OCI-LY3 (cell line): Measurements from ENCODE around the gene NAV2.
A peak's percentile ranks its signal among the peaks of the same experiment; 100 is the strongest.

Source experiments
- H2AFZ ChIP-seq: fragments of 200-600, 300-600 bp; shearing (Covaris generic); 2 replicates; pipeline ENCODE4 v1.6.0; 2014; ENCODE audit warnings: antibody characterized with exemption, low read depth, low read length
- H3K27ac ChIP-seq: fragments of 200-600, 300-600 bp; sonication (generic); 2 replicates; pipeline ENCODE4 v1.5.1; 2014; ENCODE audit warnings: mild to moderate bottlenecking, low read length, moderate library complexity, mixed read lengths
- H3K27me3 ChIP-seq: fragments of 200-600, 300-600 bp; sonication (generic); 2 replicates; pipeline ENCODE4 v1.6.1; 2014; ENCODE audit warnings: low read depth, low read length, mixed read lengths
- H3K36me3 ChIP-seq: fragments of 200-600, 300-600 bp; sonication (generic); replicated peaks from 2 replicates; pipeline ENCODE3; 2014; ENCODE audit warnings: low read depth, low read length, mixed read lengths
- H3K4me1 ChIP-seq: fragments of 300-600, 200-600 bp; sonication (generic); 2 replicates; pipeline ENCODE4 v1.6.1; 2014; ENCODE audit warnings: low read length, mixed read lengths
- H3K4me2 ChIP-seq: fragments of 200-600, 300-600 bp; sonication (generic); 2 replicates; pipeline ENCODE4 v1.6.1; 2014; ENCODE audit warnings: low read length, mixed read lengths
- H3K4me3 ChIP-seq: fragments of 300-600, 200-600 bp; sonication (generic); 2 replicates; pipeline ENCODE4 v1.5.1; 2014; ENCODE audit warnings: antibody characterized with exemption, mild to moderate bottlenecking, low read length, moderate library complexity
- H3K79me2 ChIP-seq: fragments of 300-600, 200-600 bp; shearing (Covaris generic); 2 replicates; pipeline ENCODE4 v1.6.1; 2014; ENCODE audit warnings: mild to moderate bottlenecking, low read length, mixed read lengths
- H3K9ac ChIP-seq: fragments of 300-600, 200-600 bp; shearing (Covaris generic); 2 replicates; pipeline ENCODE4 v1.6.0; 2014; ENCODE audit warnings: mild to moderate bottlenecking, low read length, moderate library complexity
- H3K9me3 ChIP-seq: fragments of 200-600, 300-600 bp; shearing (Covaris generic); 2 replicates; pipeline ENCODE4 v1.6.1; 2014; ENCODE audit warnings: low read length, mixed read lengths; ENCODE audit not compliant: insufficient read depth
- H4K20me1 ChIP-seq: fragments of 200-600, 300-600 bp; sonication (generic); 2 replicates; pipeline ENCODE4 v1.6.1; 2016; ENCODE audit warnings: low read length, mixed read lengths; ENCODE audit not compliant: insufficient read depth
- EZH2phosphoT487 ChIP-seq: fragments of 200-600 bp; shearing (Covaris generic); IDR thresholded peaks from 2 replicates; pipeline ENCODE4 v1.6.1; 2018; ENCODE audit warnings: antibody characterized with exemption, mixed run types, low read depth
- TF ChIP-seq, protein P1 (sequence below): fragments of 200-600, 300-600 bp; sonication (generic); IDR thresholded peaks from 2 replicates; pipeline ENCODE4 v1.5.1; 2014; ENCODE audit warnings: antibody characterized with exemption, low read length, low read depth

The NAV2 gene

DNA sequence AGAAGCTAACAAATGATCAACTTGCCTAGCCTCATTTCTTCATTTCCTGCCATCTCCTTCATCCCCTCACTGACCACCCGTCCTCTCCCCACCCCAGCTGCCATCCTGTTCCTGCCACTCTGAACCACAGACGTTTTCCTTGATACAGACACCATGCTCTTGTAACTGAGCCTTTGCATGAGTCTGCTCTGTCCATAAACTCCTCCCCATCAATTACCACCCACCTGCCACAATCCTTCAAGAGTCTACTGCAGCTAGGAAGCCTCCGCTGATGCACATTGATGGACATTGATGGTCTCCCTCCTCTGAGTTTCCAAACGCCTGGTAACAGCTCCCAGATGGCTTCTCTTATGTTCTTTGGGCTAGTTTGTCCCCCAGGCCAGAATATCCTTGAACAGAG lies 253.8 kb downstream of the NAV2 start:
- Histone ChIP-seq H2AFZ (no peak overlapping the region), H3K9ac (no peak overlapping the region), H3K27ac (no peak overlapping the region), H4K20me1 (no peaks in the 10 kb centered on the region), H3K4me1 (peaks cover 83% of the 10 kb centered on the region), H3K79me2 (no peaks in the 10 kb centered on the region), H3K27me3 (peaks cover 33% of the 10 kb centered on the region), H3K4me3 (no peak overlapping the region), H3K9me3 (no peaks in the 10 kb centered on the region), H3K4me2 (no peak overlapping the region), H3K36me3 (no peaks in the 10 kb centered on the region)
- TF ChIP-seq, protein P1, sequence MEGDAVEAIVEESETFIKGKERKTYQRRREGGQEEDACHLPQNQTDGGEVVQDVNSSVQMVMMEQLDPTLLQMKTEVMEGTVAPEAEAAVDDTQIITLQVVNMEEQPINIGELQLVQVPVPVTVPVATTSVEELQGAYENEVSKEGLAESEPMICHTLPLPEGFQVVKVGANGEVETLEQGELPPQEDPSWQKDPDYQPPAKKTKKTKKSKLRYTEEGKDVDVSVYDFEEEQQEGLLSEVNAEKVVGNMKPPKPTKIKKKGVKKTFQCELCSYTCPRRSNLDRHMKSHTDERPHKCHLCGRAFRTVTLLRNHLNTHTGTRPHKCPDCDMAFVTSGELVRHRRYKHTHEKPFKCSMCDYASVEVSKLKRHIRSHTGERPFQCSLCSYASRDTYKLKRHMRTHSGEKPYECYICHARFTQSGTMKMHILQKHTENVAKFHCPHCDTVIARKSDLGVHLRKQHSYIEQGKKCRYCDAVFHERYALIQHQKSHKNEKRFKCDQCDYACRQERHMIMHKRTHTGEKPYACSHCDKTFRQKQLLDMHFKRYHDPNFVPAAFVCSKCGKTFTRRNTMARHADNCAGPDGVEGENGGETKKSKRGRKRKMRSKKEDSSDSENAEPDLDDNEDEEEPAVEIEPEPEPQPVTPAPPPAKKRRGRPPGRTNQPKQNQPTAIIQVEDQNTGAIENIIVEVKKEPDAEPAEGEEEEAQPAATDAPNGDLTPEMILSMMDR: no peak
- no peak for TF ChIP-seq EZH2phosphoT487

DNA sequence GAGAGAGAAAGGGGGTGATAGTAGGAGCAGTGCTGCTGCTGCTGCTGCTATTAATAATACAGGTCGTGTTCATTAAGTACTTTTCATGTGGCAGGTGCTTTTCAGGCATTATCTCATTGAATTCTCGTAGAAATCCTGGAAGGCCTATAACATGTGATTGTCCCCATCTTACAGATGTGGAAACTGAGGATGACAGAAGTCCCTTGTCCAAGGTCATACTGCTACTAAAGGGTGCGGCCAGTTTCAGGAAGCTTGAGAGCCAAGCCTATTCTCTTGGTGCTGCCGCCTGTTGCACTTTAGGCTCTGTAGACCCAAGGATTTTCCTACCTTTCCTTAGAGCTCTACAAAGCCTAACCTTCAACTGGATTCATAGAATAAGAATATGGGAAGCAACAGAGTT lies 254.3 kb downstream of the NAV2 start:
- Histone ChIP-seq H3K27ac (no peak overlapping the region), H3K4me1 (peaks cover 85% of the 10 kb centered on the region)

DNA sequence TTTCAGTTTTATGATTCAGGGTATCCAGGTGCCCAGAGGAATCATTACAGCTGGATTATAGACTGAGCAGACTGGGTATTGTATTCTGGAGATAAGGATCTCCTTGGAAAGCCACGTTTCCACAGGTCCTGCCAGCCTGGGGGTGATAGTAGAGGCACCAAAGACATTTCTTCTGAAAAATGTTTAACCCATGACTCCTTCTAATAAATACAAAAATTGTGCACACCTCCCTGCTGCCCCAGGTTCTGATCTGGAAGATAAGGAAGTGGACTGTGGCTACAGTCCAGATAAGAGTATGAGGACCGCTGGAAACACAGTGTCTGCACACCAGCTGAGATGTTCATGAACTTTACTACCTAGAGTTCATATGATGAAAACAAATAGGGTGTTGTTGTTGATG lies 255.2 kb downstream of the NAV2 start:
- no peak for TF ChIP-seq EZH2phosphoT487
- TF ChIP-seq, protein P1: no peak
- Histone ChIP-seq H3K27ac (no peak overlapping the region), H3K4me2 (no peak overlapping the region), H3K27me3 (peaks cover 33% of the 10 kb centered on the region), H4K20me1 (no peaks in the 10 kb centered on the region), H3K4me1 (peaks cover 92% of the 10 kb centered on the region), H3K4me3 (no peak overlapping the region), H2AFZ (no peak overlapping the region), H3K36me3 (no peaks in the 10 kb centered on the region), H3K9me3 (no peaks in the 10 kb centered on the region), H3K9ac (no peak overlapping the region), H3K79me2 (no peaks in the 10 kb centered on the region)

More for the DNA sequence above, 254.3 kb downstream of the NAV2 start:
- H3K36me3 ChIP-seq: no peaks in the 10 kb centered on the region
- TF ChIP-seq, protein P1: no peak
- TF ChIP-seq EZH2phosphoT487: no peak
- H3K27me3 ChIP-seq: peaks cover 33% of the 10 kb centered on the region
- no peak overlapping the region for H3K4me2 ChIP-seq
- no peak overlapping the region for H3K9ac ChIP-seq
- no peaks in the 10 kb centered on the region for H3K79me2 ChIP-seq
- H2AFZ ChIP-seq: no peak overlapping the region
- no peaks in the 10 kb centered on the region for H4K20me1 ChIP-seq
- no peak overlapping the region for H3K4me3 ChIP-seq
- no peaks in the 10 kb centered on the region for H3K9me3 ChIP-seq

DNA sequence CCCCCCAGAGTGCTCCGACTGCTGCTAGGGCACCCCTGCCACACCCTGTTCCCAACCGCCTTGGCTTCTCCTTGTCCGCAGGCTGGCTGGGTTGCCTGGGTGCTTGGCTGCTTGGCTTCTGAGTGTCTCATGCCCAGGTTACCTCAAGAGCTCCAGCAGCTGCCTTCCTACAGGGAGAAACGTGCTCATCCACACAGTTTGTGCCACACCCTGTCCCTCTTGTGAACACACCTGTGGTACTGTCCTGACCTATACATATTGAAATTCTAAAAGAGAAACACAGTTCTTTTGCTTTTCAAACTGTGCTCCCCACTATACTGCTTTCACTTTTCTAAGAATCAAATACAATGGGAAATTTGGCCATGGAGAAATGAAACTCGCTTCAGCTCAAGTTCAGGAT lies 256.2 kb downstream of the NAV2 start:
- Histone ChIP-seq H3K4me2 (peak overlapping the region; percentile 77), H3K9ac (peak overlapping the region; percentile 5; the same call in 1 of the 2 replicates), H3K27ac (peak overlapping the region; percentile 53; the same call in 1 of the 2 replicates)

More for the DNA sequence above, 256.2 kb downstream of the NAV2 start:
- H2AFZ ChIP-seq: no peak overlapping the region
- peaks cover 87% of the 10 kb centered on the region for H3K4me1 ChIP-seq
- no peak for TF ChIP-seq EZH2phosphoT487
- TF ChIP-seq, protein P1: no peak
- no peaks in the 10 kb centered on the region for H4K20me1 ChIP-seq
- peaks cover 40% of the 10 kb centered on the region for H3K27me3 ChIP-seq
- H3K9me3 ChIP-seq: no peaks in the 10 kb centered on the region
- no peaks in the 10 kb centered on the region for H3K79me2 ChIP-seq
- H3K4me3 ChIP-seq: peak overlapping the region; percentile 51
- H3K36me3 ChIP-seq: no peaks in the 10 kb centered on the region
